T follicular helper cell (primary cell): ENCODE data around the gene CDH4.

Experiments
- DNase-seq: peaks from one replicate; pipeline ENCODE4 v3.0.0-alpha.2; 2020; ENCODE audit warnings: low read depth

The CDH4 gene

DNA sequence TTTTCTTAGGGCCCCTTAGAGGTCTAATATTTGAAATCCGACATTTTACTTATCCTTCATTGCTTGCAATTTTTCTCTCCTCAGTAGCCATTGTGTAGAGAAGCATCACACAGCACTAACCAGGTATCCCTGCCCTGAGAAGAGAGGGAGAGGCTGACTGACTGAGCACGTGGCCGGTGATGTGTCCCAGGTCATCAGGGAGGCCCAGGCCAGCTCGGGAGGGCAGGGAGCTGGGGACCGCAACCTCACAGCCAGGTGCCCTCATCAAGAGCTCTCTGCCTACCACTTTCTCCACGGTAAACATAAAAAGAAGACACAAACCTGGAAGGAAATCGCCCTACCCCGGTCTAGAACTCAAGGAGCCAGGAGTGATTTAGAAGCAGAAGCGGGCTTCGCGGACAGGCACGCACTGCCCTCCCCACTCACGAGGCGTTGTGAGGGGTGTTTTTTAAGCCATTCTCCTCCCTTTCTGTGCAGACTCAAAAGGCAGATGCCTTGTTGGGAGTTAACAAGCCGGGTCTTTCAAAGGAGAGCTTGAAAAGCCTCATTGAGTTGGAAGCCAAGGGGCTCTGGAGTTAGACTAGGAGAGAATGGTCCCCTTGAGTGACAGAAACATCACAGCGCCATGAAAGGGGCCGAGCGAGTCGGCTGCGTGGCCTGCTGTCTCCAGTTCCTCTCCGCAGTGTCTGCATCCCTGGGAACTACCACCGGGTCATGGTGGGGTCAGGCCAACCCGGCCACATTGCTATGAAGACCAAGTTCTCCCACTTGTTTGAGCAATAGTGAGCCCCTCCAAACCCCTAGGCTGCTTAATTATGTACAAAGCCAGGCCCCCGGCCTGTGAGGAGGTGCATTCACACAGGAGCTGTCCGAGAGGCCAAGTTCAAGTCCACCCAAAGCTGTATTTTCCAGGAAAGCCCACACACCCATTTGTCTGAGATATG is 285.4 kb downstream of the CDH4 start:
- no peak for DNase-seq

DNA sequence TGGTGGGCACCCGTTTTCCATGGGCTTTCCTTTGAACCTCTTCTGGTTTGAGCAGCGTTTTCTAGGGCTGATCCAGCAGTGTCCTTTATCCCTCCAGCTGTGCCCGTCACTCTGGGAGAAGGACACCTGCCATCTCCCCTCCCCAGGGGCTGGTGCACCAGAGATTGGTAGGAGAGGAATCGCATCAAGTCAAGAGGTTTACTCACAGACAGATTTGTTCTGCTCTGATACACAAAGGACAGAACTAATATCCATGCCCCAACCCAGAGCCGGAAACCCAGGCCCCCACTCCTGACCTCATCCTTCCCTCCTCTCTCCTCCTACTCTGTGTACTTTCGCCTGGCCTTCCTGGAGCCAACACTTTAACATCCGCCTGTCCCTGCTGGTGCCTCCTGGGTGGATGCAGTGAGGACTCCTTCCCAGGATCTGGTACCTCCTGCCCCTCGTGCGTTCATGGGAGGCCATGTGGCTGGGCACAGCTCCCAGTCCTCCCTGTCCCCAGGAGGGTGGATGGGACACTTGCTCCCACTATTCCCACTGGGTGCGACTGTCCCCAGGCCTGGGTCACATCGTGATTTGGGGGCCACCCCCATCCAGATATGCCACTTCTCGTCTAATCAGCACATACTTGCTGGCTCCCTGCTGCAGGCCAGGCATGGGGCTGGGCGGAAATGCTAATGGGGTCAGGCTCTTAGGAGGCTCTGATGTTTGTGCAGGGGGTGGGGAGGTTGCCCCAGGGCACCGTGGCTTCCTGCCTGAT is 286.3 kb downstream of the CDH4 start:
- no peak for DNase-seq

DNA sequence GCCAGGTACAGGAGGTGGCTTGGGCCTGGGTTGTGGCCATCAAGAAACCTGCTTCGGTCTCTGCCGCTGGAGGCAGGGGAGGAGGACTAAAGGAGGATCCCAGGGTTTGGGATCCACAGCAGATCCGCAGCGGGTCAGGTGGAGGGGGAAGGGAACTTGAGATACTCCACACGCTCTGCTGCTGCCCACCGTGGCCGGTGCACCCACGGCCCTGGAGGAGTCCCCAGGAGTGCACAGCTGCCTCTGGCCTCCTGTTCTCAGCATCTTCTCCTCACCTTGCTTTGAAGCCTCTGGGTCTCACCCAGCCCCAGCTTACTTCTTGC is 286.8 kb downstream of the CDH4 start:
- DNase-seq: no peak

DNA sequence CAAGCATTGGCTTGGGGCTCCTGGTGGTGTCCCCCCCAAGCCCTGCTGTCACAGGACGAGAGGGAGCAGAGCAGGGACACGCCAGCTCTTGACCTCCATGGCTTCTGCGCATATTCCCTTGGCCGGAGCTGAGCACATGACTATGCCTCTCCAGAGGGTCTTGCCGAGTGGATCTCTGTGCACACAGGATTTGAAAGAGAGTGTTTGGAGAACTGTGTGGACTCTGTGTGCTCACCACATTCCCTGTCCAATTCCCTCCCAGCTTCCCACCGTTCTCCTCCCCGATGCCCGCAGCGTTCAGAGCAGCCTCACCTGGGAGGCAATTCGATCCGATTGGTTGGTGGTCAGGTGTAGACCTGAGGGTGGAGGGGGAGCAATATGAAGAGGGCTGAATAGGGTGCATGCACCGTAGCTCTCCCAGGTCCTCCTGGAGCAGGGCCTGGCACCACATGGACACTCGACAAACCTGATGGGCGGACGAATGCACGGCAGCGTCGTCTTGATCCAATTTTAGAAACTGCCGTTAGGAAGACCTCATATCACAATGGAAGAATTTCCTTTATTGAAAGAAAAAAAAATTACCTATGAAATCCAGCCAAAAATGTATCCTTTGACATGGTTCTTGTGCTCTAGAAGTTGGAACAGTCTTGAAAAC is 287.8 kb downstream of the CDH4 start:
- no peak for DNase-seq

DNA sequence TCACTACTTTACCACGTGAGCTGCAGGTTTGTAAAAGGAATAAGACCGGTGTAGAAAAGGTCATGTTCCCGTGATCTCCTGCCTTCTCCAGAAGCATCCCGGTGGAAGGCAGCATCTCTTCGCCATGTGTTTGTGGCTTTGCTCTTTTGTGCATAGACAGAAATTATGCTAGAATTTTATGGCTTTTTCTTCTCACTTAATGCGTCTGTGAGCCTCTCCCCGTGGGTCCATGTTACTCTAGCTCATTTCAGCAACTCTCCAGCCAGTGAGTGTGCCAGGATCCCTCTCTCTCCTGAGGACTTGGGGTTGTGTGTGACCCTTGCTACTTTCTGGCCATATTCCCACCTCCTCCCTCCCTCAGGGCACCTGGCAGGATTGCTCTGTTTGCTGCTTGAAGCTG is 289.5 kb downstream of the CDH4 start:
- DNase-seq: no peak

DNA sequence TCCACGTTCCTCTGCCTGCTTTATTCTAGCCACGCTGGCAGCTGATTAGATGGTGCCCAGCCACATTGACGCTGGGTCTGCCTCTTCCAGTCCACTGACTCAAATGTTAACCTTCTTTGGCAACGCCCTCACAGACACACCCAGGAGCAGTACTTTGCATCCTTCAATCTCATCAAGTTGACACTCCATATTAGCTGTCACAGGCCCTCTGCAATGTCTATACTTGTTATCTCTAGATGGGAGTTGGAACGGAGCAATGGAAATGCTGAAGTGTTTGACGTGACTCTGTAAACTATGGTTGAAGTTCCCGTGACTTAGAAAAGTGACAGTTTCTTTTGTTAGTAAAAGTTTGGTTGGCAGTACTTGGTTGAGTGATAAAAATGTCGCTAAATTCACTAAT is 291.0 kb downstream of the CDH4 start:
- DNase-seq: no peak

DNA sequence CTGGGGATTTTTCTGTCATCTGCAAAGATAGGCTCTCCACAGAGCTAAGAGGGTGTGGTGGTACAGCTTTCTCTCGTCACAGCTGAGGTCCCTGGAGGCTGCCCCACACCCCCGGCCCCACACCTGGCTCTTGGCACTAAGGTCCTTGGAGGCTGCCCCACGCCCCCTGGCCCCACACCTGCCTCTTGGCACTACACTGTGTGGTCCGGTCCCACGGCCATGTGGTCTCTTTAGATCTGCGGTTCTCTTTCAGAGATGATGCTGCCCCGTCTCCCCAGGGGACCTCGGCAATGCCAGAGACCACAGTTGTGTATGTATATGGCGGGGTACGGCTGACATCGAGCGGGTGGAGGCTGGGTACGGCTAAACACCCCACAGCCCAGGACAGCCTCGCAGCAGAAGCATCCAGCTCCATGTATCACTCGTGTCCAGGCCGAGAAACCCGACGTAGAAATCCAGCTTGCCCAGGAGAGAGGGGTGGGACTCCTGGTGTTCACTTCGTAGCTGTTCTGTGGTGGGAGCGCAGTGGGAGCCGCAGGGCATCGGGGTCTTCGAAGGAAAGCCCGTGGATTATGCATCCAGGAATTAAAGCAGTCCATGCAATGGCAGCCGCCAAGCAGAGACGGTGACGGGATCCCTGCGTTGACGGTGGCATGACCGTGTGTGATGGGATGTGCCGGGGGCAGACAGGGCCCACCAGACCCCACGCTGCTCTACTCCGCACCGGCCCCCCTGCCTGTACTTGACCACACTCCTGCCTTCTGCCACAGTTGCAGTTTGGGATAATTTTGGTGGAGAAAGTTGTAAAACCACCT is 292.1 kb downstream of the CDH4 start:
- no peak for DNase-seq

DNA sequence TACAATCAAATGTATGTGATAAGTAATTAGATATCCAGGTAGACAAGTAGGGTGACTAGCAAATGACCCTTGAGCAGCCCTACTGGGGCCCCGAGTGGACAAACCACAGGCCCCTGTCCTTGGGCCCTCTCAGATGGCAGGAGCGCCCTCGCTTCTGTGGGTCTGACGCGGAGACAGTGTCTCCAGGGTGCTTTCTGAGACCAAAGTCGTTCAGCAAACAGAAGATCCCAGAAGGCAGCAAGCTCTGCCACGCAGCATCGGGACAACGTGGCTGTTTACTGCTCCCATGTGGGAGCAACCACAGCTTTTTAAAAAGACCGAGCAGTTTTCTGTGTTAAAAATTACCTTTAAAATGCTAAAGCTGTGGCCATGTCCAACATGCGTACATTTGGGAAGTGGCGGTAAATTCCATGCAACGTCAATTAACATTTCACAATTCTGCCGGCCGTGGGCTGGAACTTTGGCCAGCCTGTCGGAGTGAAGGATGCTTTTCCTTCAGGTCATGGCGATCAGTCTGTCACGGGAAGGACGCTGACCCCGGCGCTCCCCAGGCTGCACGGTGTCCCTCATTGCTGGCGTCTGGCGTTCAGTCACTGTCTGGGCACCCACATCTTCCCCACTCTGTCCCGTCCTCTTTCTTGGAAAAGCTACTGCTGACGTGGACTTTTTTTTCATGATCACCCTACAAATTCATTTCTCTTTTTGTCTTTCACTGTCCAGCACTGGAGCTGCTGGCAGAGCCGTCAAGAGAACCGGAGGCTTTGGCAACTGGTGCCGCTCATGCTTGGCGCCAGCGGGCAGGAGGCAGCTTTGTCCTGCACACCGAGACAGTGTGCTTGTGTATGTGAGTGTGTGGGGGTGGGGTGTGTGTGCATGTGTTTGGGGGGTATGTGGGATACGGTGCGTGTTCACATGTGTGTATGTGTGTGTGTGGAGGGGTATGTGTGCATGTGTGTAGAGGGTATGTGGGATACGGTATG is 293.1 kb downstream of the CDH4 start:
- DNase-seq: no peak

DNA sequence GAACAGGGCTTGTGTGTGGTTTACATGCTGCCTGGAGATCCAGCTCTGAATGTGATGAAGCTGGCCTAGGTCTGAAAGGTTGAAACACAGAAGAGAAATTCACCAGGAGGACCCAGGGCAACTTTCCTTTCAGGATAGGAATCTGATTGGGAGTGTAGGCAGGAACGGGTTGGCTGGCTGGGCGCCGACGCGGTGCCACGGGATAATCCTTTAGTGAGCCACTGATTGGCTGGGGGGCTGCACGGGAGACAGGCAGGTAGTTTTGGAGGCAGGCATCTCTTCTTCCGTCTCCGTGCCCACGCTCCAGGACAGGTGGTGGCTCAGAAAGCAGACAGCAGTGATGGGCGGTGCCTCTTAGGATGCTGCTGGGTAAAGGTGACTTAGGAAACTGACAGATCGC is 294.6 kb downstream of the CDH4 start:
- DNase-seq: no peak

DNA sequence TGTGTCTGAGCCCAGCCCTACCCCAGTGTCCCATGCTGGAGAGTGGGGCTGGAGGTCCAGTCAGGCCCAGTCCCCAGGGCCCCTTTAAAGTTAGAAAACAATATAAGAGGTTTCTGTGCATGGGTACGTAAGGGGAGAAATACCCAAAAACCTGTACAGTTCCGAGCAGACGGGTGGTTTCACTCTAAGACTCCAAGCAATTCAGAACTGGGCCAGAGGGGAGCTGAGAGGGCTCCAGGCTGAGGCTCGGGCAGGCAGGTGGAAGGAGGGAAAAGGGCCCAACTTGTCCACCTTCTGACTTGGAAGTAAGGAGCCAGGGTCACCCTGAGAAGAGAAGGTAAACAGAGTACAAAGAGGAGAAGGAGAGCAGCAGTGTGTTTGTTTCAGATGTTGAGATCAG is 296.0 kb downstream of the CDH4 start:
- no peak for DNase-seq

DNA sequence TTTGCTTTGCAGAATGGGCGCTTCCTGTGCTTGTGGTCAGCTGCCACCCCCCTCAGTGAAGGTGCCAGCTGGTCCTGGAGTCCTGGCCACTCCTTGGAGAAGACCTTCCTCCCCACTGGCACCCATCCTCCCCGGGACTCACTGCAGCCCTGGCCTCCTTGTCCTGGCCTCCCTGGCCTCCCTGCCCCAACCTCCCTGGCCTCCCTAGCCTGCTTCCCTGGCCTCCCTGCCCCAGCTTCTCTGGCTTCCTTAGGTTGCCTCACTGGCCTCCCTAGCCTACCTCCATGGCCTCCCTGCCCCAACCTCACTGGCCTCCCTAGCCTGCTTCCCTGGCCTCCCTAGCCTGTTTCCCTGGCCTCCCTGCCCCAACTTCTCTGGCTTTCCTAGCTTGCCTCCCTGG is 297.8 kb downstream of the CDH4 start:
- no peak for DNase-seq

DNA sequence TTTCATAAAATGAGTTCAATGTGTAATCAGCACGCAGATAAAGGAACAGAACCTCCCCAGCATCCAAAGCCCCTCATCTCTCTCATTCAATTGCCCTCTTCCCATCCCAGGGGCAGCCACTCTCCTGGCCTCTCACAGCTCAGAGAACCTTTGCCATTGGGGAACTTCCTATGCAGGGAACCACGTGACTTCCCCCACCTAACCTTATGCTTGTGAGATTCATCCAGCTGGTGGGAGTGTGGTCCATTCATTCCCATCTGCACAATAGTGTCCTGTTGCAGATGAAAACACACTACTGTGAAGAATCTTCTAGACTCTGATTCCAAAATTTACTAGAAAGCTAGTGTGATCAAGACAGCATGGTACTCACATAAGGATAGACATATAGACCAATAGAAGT is 299.3 kb downstream of the CDH4 start:
- no peak for DNase-seq

DNA sequence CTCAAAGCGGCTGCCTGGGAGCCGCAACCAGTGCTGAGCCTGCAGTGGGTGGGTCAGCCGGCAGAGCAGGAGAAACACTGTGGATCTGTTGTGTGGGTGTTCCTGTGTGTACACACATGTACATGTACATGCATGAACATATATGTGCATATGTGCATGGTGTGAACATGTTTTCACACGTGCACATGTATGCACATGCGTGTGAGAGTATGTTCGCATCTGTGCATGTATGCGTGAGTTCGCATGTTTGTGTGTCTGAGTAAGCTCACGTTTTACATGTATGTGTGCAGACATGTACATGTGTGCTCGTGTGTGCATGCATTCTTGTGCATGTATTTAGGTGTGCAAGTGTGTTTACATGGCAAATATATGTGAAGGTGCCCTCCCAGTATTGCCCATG is 302.6 kb downstream of the CDH4 start:
- no peak for DNase-seq

DNA sequence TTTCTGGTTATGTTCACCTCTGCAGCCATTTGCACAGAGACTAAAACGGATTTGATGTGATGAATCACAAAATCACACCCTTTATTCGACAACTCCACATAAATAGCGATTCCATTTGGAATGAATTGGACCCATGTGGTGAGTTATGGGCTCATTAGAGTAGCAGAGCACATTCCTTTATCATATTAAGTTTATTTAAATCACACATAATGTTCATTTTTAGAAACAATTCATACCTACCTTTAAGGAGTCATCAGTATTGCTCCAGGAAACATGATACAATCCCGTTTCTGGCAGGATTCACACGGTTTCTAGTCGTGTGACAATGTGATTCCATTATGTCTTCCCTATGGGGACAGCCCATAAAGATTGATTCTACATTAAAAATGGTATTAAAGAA is 303.5 kb downstream of the CDH4 start:
- DNase-seq: no peak

DNA sequence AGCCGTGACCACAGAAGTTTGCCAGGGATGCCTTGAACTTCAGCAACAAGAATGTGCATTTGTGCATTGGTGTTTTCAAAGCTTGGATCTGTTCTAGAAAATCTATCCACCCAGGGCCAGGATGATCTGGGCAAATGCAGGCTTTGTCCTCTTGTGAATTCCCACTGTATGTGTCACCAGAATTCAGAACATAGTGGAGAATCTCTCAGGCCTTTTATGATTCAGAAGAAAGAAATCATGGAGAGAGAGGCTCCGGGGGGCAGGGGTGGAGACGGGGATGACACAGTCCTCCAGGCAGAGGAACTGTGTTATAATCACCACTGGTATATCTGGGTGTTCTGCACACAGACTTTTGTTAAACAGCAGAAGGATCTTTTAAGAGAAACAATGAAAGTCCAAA is 304.1 kb downstream of the CDH4 start:
- DNase-seq: no peak

DNA sequence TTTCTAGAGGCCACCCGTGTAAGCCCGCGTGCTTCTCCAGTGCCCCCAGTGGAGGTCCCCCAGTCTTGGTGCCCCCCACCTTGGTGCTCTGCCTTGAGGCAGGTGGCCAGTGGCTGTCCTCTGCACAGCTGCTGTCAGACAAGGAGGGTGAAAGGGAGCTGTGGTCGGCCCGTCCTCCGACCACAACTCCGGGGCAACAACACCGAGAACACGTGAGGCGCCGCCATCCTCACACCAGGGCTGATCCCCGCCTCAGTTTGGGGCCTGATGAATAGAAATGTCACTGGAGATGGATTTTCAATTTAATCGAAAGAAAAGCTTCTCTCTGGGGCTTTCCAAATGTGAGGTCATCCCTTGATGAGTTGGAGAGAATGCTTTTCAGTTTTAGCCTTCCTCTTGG is 304.6 kb downstream of the CDH4 start:
- DNase-seq: no peak

DNA sequence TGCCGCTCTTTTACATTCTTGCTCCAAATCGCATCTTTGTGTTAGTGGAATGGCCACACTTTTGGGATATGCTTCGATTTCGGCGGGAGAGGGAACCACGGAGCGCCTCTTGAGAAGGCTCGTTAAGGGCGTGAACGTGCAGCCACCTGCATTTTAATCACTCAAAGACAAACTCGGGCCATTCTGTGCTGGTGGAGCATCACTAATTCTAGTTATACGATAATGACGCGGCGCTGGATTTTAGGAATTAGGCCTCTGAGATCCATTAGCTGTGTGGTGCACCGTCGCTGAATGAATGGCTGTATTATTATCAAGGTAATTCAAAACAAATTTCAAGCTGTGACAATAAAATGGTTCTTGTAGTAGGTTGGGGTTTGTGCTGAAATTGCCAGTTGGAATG is 305.6 kb downstream of the CDH4 start:
- no peak for DNase-seq

DNA sequence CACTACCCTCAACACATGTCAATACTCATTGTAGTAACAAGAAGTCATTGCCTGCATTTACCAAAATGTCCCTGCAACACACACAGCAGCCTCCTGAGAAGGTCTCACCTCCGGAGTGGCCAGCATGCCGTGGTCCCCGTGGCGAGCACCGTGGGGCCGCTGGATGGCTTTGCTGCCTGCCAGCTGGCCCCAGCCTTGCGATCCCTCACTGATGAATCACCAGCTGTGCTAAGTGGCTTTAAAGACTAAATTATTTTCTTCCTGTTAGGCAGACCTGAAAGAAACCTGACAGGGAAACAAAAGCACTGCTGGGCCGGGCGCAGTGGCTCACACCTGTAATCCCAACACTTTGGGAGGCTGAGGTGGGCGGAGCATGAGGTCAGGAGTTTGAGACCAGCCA is 306.7 kb downstream of the CDH4 start:
- DNase-seq: no peak

DNA sequence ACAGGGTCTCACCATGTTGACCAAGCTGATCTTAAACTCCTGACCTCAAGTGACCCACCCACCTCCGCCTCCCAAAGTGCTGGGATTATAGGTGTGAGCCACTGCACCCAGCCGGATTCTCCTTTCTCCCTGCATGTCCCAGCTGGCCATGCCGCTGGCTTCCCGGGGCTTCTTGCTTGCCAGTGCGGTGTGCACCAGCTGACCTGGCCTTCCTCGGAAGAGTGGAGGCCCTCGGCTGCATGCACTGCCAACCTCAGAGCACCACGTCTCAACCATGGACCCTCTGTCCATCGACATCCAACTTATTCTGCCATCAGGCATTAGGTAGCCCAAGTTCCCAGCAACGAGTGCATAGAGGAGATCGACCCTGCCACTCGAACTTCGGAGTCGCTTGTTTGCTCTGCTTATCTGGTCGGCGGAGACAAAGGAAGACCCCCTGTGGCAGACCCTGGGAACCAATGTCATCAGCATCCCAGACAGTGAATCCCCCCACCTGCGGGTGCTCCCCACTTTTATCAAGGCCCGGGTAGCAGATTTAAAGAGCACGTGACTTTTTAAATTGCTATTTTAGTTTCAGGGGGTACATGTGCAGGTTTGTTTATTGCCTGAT is 307.8 kb downstream of the CDH4 start:
- DNase-seq: no peak

DNA sequence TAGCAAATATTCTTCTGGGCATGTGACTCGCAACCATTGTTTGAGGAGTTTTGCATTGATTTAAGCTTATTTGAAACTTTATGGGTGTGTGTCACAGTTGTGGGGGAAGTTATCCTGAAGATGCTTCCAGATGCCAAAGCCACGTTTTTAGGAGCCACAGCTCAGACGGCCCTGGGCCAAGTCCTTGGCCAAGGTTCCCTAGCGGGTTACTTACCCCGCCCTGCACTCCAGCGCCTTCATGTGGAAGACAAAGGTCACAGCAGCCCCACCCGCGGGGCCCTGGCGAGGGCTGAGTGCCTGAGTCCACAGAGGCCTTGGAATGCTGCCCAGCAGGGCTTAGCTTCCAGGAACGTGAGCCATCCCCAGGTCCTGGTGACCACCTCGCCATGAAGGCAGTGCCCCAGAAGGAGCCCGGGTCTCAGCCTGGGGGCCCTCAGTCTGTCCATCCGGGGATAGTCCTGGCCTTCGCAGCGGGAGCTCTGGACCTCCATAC is 308.3 kb downstream of the CDH4 start:
- no peak for DNase-seq
